Activated T-cell treated with anti-CD3 and anti-CD28 coated beads, Interleukin-2, amount 50 U/mL, for 72 hours (primary cell): ENCODE measurements around the gene DSC3. TPM values are rescaled to one million over a fixed set of nuclear protein-coding genes. Genes with fewer than 3 reads are reported as not detected.
"Not testable (repeated sequence)": the region's sequence is repeated elsewhere in the genome, so short reads cannot be mapped to it uniquely, and the experiment has no call there.

Experiments
- ATAC-seq, 2 donors: fragments of 150-1000 bp; cut with Tn5 transposase; replicated peaks in 1 of 2; 2 replicates each; pipeline ENCODE4 v1.10.0; 2021; ENCODE audit warnings: moderate library complexity in 2 of 2, mild to moderate bottlenecking in 1 of 2
- DNase-seq, 2 donors: peaks; one replicate each; pipeline ENCODE4 v3.0.0; 2021 to 2022; ENCODE audit warnings: mixed read lengths in 1 of 2
- H3K27ac Mint-ChIP-seq: one replicate; pipeline ENCODE4 v1.8.0; 2022; ENCODE audit warnings: mild to moderate bottlenecking, moderate library complexity, mixed read lengths
- H3K27me3 Mint-ChIP-seq: one replicate; pipeline ENCODE4 v1.8.0; 2022; ENCODE audit warnings: low read depth, mixed read lengths
- H3K36me3 Mint-ChIP-seq, 2 donors: one replicate each; pipeline ENCODE4 v1.8.0; 2022; ENCODE audit warnings: mixed read lengths in 2 of 2, mild to moderate bottlenecking in 1 of 2; ENCODE audit not compliant: insufficient read depth in 2 of 2
- H3K4me1 Mint-ChIP-seq: one replicate; pipeline ENCODE4 v1.8.0; 2022; ENCODE audit warnings: low read depth, mixed read lengths
- H3K4me3 Mint-ChIP-seq, 2 donors: one replicate each; pipeline ENCODE4 v1.8.0; 2022; ENCODE audit warnings: mild to moderate bottlenecking in 2 of 2, mixed read lengths in 2 of 2, moderate library complexity in 2 of 2
- H3K9me3 Mint-ChIP-seq, 2 donors: one replicate each; pipeline ENCODE4 v1.8.0; 2022; ENCODE audit warnings: mixed read lengths in 2 of 2
- total RNA-seq, 2 donors: library from RNA; stranded (reverse); gene quantifications; one replicate each; pipeline ENCODE4 v1.2.3, GENCODE V29; 2022

The DSC3 gene
- total RNA-seq, 2 donors from 2014 or later: not detected

DNA sequence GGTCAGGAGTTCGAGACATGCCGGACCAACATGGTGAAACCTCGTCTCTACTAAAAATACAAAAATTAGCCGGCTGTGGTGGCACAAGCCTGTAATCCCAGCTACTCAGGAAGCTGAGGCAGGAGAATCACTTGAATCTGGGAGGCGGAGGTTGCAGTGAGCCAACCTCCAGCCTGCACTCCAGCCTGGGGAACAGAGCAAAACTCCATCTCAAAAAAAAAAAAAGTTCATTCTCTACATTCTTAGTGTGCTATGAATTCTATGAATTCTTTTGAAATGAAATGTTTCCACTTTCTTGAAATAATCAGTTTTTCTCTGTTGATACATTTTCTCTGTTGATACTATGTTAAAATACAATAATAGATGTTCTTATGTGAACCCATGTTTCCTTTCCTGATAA is 4.9 kb downstream of the DSC3 start:
- H3K27me3 Mint-ChIP-seq: peaks cover 32% of the 10 kb centered on the region
- not testable (repeated sequence) for H3K4me1 Mint-ChIP-seq, ATAC-seq, H3K4me3 Mint-ChIP-seq, H3K27ac Mint-ChIP-seq, H3K36me3 Mint-ChIP-seq, H3K9me3 Mint-ChIP-seq, DNase-seq

DNA sequence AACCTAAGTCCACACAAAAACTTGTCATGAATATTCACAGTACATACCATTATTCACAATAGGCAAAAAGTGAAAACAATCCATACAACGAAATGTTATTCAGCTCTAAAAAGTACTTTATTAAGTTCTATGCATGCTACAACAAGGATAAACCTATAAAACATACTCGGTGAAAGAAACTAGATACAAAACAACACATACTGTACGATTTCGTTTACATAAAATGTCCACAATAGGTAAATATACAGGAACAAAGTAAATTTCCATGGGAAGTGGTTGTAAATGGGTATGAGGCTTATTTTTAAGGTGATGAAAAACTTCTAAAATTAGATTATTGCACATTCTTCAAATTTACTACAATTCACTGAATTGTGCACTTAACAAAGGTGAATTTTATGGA is 8.0 kb downstream of the DSC3 start:
- no peak overlapping the region for H3K27ac Mint-ChIP-seq
- ATAC-seq (no peak), DNase-seq (no peak)
- H3K36me3 Mint-ChIP-seq: no peaks in the 10 kb centered on the region
- H3K27me3 Mint-ChIP-seq: peaks cover 3% of the 10 kb centered on the region
- no peaks in the 10 kb centered on the region for H3K4me1 Mint-ChIP-seq
- H3K4me3 Mint-ChIP-seq: no peak overlapping the region
- peaks cover 0 to 5% of the 10 kb centered on the region in 2 donors for H3K9me3 Mint-ChIP-seq

DNA sequence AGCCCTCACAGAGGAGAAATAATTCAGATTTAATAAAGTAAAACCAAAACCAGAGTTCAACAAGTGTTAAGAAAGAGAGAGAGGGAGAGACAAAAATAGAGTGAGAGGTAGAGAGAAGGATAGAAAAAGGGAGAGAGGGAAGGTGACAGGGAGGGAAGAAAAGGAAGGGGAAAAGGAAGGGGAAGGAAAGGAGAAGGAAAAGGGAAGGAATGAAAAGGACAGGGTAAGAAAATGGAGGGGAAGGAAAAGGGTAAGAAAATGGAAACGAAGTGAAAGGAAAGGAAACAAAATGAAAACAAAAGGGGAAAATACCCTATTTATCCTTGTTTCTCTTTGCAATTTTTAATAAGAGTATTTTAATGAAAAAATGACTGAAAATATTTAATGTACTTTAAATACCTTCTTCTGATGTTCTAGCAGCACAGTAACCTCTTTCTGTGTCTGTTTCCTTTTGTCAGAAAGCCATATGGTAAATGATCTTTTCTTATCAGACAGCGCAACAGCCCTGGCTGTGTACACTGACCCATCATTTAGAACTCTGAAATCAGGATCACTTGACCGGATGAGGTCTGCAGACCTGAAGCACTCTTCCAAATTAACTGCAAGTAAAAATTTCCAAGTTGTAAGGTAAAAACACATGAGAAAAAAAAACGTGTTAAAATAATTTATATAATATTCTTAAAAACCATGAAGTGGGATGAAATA is 11.8 kb downstream of the DSC3 start:
- no peak for ATAC-seq
- no peaks in the 10 kb centered on the region for H3K27me3 Mint-ChIP-seq
- H3K36me3 Mint-ChIP-seq: no peaks in the 10 kb centered on the region
- H3K4me3 Mint-ChIP-seq: no peak overlapping the region
- no peak for DNase-seq
- H3K9me3 Mint-ChIP-seq: peaks cover 0 to 12% of the 10 kb centered on the region in 2 donors
- no peaks in the 10 kb centered on the region for H3K4me1 Mint-ChIP-seq
- H3K27ac Mint-ChIP-seq: no peak overlapping the region

DNA sequence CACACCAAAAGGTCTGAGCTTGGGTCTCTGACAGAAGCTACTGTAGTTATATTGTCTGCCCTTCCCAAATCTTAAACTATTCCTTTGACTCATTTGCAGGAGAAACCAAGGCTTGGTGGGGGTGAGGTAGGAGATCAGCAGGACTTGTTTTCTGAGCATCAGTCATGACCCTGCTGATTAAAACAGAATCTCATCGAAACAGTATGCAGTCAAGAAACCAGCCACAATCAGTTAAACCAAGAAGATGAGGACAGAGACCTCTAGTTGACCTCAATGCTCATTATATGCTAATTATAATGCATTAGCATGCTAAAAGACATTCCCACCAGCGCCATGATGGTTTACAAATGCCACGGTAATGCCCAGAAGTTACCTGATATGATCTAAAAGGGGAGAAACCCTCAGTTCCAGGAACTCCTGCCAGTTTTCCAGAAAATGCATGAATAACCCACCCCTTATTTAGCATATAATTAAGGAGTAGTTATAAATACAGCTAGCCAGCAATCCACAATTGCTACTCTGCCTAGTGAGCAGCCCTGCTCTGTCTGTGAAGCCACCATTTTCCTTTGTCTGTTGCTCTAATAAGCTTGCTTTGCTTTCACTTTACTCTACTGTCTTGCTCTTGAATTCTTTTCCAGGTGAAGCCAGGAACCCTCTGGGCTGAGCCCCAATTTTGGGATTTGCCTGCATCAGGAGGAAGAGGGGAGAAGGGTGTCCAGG is 26.7 kb downstream of the DSC3 start:
- H3K27me3 Mint-ChIP-seq: no peaks in the 10 kb centered on the region

DNA sequence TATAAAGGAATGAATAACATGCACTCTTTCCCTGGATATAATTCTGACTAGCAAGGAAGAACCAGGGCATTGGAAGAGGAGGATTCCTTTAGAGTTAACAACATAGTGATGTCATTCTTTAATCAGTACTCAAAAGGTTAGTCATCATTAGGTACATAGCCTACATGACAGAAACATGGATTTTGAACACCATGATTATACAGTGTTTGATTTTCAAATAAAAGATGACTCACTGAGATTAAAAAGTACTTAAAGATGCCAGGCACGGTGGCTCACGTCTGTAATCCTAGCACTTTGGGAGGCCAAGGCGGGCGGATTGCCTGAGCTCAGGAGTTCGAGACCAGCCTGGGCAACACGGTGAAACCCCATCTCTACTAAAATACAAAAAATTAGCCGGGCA is 31.1 kb downstream of the DSC3 start:
- H3K9me3 Mint-ChIP-seq, H3K36me3 Mint-ChIP-seq, ATAC-seq, H3K27me3 Mint-ChIP-seq, H3K27ac Mint-ChIP-seq, DNase-seq, H3K4me3 Mint-ChIP-seq, H3K4me1 Mint-ChIP-seq: not testable (repeated sequence)

More for the DNA sequence above, 26.7 kb downstream of the DSC3 start:
- DNase-seq: no peak
- no peak overlapping the region for H3K4me3 Mint-ChIP-seq
- no peak for ATAC-seq
- H3K36me3 Mint-ChIP-seq: no peaks in the 10 kb centered on the region
- H3K27ac Mint-ChIP-seq: no peak overlapping the region
- H3K4me1 Mint-ChIP-seq: no peaks in the 10 kb centered on the region
- peaks cover 2 to 6% of the 10 kb centered on the region in 2 donors for H3K9me3 Mint-ChIP-seq

DNA sequence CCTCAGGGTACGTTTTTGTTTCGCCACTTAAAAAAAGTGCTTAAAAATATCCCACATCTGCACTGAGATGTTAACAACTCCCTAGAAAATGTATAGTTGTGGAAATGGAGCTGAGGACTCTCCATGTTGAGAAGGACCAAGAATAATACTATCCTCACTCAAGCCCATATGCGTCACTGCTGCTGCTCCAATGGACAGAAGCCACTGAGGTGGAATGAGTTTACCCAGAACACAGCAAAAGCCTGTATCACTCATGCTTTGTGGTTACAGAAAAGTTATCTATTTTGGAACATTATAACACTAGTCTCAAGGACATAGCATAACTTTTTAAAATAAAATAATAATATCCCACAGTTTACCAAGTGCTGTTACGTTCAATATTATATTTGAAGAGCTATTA is 31.9 kb downstream of the DSC3 start:
- Mint-ChIP-seq H3K4me1 (no peaks in the 10 kb centered on the region), H3K4me3 (no peak overlapping the region), H3K9me3 (peaks cover 0 to 3% of the 10 kb centered on the region in 2 donors), H3K27me3 (no peaks in the 10 kb centered on the region), H3K36me3 (no peaks in the 10 kb centered on the region), H3K27ac (no peak overlapping the region)
- ATAC-seq: no peak
- DNase-seq: no peak

DNA sequence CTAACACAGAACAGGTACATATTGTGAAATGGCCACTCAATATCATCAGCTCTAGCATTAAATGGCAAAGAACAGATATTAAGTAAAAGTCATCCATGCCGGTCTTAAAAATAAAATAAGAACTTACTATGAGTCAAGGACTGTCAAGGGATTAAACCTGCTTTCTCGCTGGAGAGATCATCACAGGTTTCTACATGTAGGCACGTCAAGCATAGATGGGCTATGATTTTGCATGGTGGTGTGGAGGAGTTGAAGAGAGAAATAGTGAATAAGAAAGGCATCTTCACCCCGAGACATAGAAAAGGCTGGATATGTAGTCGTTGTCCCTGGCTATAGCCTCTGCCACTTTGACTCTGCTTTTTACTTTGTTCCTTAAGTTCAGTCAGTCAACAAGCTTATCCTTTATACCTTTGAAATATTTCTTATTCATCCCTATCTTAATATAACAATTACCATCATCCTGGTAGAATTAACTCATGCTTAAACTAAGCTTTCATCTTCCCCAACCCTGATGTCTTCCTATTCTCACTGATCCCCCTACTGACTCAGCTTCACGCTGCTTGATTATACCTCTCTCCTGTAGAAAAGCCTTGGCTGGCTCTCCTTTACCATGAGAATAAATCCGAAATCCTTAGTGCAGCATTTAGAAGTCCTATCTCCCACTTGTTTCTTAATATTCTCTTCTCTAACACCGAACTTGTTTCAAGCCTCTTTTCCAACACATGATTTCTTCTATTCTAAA is 42.5 kb downstream of the DSC3 start:
- H3K4me1 Mint-ChIP-seq: no peaks in the 10 kb centered on the region
- no peaks in the 10 kb centered on the region for H3K36me3 Mint-ChIP-seq
- peaks cover 4 to 5% of the 10 kb centered on the region in 2 donors for H3K9me3 Mint-ChIP-seq
- DNase-seq (no peak), ATAC-seq (no peak)
- H3K27ac Mint-ChIP-seq: no peak overlapping the region
- no peak overlapping the region for H3K4me3 Mint-ChIP-seq
- no peaks in the 10 kb centered on the region for H3K27me3 Mint-ChIP-seq

DNA sequence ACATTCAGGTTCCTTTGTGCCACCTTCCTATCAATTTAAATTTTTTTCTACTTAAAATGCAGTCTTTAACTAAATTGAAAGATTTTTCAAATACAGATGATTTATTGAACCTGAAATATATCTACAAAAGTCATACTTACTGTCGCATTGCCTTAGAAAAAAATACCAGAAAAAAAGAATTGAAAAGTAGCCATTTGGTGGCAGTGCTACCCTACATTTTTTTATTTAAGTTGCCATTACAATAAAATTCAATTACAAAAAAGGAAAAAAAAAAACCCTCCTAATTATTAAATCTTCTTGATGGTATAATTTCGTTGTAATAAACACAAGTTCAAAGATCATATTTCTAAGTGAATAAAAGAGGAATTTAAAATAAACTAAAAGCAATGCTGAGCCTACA is 43.4 kb downstream of the DSC3 start:
- Mint-ChIP-seq H3K4me1 (no peaks in the 10 kb centered on the region), H3K27ac (no peak overlapping the region), H3K4me3 (no peak overlapping the region), H3K36me3 (no peaks in the 10 kb centered on the region), H3K27me3 (no peaks in the 10 kb centered on the region), H3K9me3 (peaks cover 4 to 5% of the 10 kb centered on the region in 2 donors)
- ATAC-seq: no peak
- no peak for DNase-seq

DNA sequence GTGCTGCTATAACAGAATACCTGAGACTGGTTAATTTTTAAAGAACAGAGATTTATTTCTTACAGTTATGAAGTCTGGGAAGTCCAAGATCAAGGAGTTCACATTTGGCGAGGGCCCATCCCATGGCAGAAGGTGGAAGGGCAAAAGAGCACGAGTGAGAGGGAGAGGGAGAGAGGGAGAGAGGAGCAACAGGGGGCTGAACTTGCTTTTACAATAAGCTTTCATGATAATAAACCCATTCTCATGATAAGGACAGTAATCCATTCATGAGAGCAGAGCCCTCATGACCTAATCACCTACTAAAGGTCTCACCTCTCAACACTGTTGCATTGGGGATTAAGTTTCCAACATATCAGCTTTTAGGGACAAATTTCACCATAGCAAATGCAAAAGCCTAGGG is 45.3 kb downstream of the DSC3 start:
- Mint-ChIP-seq H3K4me3 (no peak overlapping the region), H3K27me3 (no peaks in the 10 kb centered on the region)

DNA sequence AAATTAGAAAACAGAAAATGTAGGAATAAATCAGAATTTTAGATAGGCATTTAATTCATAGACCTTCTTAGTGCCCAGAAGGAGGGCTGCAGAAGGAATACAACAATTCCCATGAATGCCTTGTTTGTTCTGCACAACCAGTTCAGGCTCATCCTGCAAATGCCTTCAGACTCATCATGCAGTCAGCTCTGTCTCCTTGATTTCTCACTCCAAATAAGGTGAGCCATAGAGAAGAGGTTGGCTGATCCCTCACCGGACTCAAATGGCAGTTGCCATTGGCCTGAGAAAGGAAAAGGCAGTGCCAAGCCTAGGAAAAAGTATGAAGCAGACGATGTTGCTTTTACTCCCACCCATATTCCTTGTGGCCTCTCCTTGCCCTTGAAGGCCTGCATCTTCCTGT is 50.3 kb downstream of the DSC3 start:
- ATAC-seq: no peak
- H3K4me1 Mint-ChIP-seq: no peaks in the 10 kb centered on the region
- no peak overlapping the region for H3K4me3 Mint-ChIP-seq
- no peaks in the 10 kb centered on the region for H3K36me3 Mint-ChIP-seq
- H3K27me3 Mint-ChIP-seq: no peaks in the 10 kb centered on the region
- H3K9me3 Mint-ChIP-seq: peaks cover 0 to 2% of the 10 kb centered on the region in 2 donors
- H3K27ac Mint-ChIP-seq: no peak overlapping the region
- DNase-seq: no peak

More for the DNA sequence above, 45.3 kb downstream of the DSC3 start:
- no peaks in the 10 kb centered on the region for H3K4me1 Mint-ChIP-seq
- H3K27ac Mint-ChIP-seq: no peak overlapping the region
- H3K9me3 Mint-ChIP-seq: peaks cover 2 to 4% of the 10 kb centered on the region in 2 donors
- ATAC-seq: no peak
- DNase-seq: no peak
- H3K36me3 Mint-ChIP-seq: no peaks in the 10 kb centered on the region

DNA sequence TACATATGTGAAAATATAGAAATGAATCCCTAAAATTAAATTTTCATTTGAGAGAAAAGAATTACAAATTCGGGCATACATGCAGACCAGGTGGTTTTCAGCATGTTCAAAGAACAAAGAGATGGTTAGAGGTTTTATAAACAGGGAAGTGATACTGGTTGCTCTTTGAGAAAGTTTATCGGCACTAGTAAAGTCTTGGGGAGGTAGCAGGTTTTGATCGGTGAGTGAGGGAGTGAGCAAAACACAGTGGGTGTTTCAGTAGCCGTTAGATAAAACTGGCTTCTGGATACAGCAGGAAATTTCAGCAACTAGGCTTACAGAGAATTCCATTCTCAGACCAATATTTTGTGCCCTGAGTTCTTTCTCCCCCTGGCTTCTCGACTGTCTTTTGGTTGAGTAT is 51.1 kb downstream of the DSC3 start:
- H3K27ac Mint-ChIP-seq: no peak overlapping the region
- H3K27me3 Mint-ChIP-seq: no peaks in the 10 kb centered on the region
- no peak for ATAC-seq
- H3K4me3 Mint-ChIP-seq: no peak overlapping the region
- no peaks in the 10 kb centered on the region for H3K4me1 Mint-ChIP-seq
- DNase-seq: no peak
- no peaks in the 10 kb centered on the region for H3K36me3 Mint-ChIP-seq
- peaks cover 0 to 2% of the 10 kb centered on the region in 2 donors for H3K9me3 Mint-ChIP-seq

DNA sequence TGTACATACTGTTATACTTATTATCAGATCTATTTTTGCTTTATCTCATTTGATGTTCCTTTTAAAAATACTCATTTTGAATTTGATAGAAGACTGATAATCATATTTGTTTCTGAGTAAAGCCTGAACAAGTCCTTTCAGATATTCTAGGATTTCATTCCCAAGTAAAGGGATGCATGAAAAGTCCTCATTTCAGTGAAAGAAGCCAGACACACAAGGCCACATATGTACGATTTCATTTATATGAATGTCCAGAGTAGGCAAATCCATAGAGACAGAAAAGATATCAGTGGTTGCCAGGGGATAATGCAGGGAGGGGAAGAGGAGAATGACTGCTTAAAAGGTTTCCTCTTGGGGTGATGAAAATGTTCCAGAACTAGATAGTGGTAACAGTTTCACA is 53.4 kb downstream of the DSC3 start:
- Mint-ChIP-seq H3K9me3 (peaks cover 5 to 11% of the 10 kb centered on the region in 2 donors), H3K4me3 (no peak overlapping the region), H3K36me3 (no peaks in the 10 kb centered on the region), H3K27ac (no peak overlapping the region), H3K4me1 (no peaks in the 10 kb centered on the region), H3K27me3 (no peaks in the 10 kb centered on the region)
- no peak for ATAC-seq
- DNase-seq: no peak

DNA sequence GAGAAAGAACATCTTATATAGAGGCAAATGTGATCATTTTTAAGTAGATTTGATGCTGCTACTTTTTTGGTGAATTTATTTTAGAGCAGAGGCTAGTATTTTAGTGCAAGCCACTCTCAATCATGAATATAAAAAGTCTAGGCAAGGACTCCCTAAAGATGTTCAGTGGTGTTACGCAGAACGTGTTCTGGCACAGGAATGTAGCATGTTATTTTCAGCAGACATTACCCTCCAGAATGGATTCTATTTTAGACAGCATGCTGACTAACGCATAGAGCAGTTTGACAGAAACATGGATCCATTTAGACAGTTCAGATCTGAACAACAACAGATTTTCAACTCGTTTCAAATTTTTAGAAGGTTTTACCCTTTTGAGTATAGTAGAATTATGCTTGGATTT is 54.1 kb downstream of the DSC3 start:
- H3K9me3 Mint-ChIP-seq: peaks cover 5 to 11% of the 10 kb centered on the region in 2 donors
- no peaks in the 10 kb centered on the region for H3K27me3 Mint-ChIP-seq
- no peak for DNase-seq
- ATAC-seq: no peak
- H3K36me3 Mint-ChIP-seq: no peaks in the 10 kb centered on the region
- no peak overlapping the region for H3K4me3 Mint-ChIP-seq
- no peak overlapping the region for H3K27ac Mint-ChIP-seq
- no peaks in the 10 kb centered on the region for H3K4me1 Mint-ChIP-seq
